Measurements from ENCODE around the gene PRRC2C.
"Not testable (repeated sequence)": the region's sequence is repeated elsewhere in the genome, so short reads cannot be mapped to it uniquely, and the experiment has no call there.

The PRRC2C gene

GRCh38 chr1:171485375-171486047 lies at the start of gene PRRC2C:
Gene PRRC2C (plus strand): TSS chr1:171485530. CDS start chr1:171512089, 26,559 bp downstream.
- peak; percentile 98 for DNase-seq (ENCODE audit: low read depth)

DNA sequence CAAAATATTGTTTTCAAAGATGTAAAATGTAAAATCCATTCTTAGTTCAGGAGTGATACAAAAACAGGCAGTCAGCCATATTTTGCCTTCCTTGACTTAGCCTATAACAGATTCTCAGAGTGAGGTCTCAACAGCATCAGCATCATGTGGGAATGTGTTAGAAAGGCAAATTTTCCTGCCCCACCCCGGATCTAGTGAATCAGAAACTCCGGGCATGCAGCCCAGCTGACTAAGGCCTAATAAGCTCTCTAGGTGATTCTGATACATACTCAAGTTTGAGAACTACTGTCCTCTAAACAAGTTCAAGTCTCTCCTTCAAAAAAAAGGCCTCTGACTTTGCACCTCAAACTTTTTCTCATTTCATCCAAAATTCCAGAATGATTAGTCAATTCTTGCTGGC lies 46.9 kb upstream of the PRRC2C start:
- peak; percentile 86 for DNase-seq (ENCODE audit: low read depth)

GRCh38 chr1:171440201-171440600 lies 45.1 kb upstream of the PRRC2C start:
- DNase-seq (ENCODE audit: low read depth) = not testable (repeated sequence)

- peak; percentile 69 for DNase-seq (ENCODE audit: low read depth)
These were observed 43.9 kb upstream of the PRRC2C start for GRCh38 chr1:171441278-171441895.

DNA sequence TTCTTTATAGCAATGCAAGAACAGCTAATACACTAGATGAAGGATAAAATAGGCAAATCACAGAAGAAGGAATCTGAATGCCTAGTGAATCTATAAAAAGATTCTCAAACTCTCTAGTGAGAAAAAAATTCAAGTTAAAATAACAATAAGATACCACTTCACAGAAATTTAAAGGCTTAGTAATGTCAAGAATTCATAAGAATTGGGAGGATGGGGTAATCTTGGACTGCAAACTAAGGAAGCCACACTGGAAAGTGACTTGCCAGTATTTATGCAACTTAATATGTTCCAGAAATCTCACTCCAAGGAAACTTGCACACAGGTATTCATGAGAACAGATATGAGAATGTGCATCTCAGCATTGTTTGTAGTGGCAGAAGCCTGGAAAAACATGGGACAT lies 38.9 kb upstream of the PRRC2C start:
- DNase-seq (ENCODE audit: low read depth) = peak; percentile 8

- DNase-seq (ENCODE audit: low read depth) = no peak
These were observed 29.4 kb upstream of the PRRC2C start for GRCh38 chr1:171455967-171456366.

DNA sequence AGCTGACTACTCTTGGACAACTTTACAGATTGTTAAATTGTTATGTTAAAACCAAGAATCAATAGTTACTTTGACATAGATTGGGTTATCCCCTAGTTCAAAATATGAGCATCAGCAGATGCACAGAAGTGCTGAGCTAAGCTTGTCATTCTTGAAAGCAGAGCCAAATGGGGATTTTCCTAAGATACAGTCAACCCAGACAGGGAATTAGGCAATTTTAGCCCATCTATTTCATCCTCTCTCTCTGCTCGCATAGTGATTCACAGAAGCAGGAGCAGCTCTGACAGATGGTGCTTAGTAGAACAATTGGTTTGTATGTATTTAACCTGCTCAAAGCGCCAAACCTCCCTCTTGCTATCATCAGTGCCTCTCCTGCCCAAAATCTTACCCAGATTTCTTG lies 27.9 kb upstream of the PRRC2C start:
- peak; percentile 16 for DNase-seq (ENCODE audit: low read depth)

DNA sequence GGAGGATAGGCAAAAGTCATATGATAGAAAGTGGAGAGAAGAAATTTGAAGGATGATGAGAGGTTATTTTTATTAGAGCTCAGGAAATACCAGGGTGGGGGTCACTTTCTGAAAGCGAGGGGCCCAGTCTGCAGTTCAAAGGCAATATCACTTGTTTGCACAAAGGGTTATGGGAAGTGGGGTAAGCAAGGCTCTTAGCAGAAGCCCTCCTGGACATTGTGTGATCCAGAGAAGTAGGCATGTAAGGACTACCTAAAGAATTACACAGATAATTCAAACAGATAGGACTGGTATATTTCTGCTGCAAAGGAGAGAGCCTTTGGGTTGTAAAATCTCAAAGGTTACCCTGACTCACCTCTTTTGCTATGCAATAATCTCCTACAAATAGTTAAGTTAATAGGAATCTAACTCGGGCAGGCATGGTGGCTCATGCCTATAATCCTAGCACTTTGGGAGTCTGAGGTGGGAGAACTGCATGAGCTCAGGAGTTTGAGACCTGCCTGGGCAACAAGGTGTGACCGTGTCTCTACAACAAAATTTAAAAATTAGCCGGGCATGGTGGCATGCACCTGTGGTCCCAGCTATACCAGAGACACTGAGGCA lies 25.2 kb upstream of the PRRC2C start:
- no peak for DNase-seq (ENCODE audit: low read depth)

DNA sequence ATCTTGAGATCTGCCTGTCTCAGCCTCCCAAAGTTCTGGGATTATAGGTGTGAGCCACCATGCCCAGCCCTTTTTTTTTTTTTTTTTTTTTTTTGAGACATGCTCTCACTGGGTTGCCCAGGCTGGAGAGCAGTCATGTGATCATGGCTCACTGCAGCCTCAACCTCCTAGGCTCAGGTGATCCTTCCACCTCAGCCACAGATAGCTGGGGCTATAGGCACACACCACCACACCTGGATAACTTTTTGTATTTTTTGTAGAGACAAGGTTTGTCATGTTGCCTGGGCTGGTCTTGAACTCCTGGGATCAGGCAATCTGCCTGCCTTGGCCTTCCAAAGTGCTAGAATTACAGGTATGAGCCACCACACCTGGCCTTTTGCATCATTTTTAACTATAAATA lies 17.7 kb upstream of the PRRC2C start:
- no peak for DNase-seq (ENCODE audit: low read depth)

- DNase-seq (ENCODE audit: low read depth) = peak; percentile 22
These were observed 17.1 kb upstream of the PRRC2C start for GRCh38 chr1:171468120-171468750.

GRCh38 chr1:171470726-171471125 lies 14.6 kb upstream of the PRRC2C start:
- DNase-seq (ENCODE audit: low read depth) = no peak

DNA sequence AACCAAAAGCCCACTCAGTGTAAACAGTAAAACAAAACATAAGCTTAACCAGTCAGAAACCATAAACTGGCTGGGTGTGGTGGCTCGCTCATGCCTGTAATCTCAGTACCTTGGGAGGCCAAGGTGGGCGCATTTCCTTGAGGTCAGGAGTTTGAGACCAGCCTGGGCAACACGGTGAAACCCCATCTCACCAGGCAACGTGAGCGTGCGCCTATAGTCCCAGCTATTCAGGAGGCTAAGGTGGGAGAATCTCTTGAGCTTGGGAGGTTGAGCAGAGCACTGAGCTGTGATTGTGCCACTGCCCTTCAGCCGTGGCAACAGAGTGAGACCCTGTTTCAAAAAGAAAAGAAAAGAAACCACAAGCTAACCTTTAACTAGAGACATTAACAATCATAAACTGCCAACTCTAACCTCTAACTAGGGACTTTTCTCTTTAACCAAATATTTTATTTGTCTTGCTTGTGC lies 13.1 kb upstream of the PRRC2C start:
- no peak for DNase-seq (ENCODE audit: low read depth)

GRCh38 chr1:171476829-171477228 lies 8.5 kb upstream of the PRRC2C start:
- DNase-seq (ENCODE audit: low read depth) = no peak

GRCh38 chr1:171477804-171478203 lies 7.5 kb upstream of the PRRC2C start:
- no peak for DNase-seq (ENCODE audit: low read depth)

DNA sequence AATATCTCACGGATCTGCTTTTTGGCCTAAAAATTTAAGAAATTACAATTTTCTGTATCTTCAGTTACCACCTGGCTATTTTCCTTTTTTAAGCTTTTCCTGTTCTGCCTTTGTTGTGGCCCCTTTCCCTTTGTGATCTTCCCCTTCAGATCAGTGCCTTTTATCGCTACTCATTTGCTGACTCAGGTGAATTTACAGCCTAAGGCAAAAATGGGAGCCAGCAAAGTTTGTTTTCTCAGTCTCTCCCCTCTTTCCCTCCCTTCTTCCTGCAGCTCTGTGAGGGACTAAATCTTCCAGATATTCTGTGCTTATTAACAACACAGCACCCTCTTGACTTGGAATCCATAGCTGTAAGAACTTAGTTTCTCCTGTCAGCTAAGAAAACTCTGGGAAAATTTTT lies 5.3 kb upstream of the PRRC2C start:
- no peak for DNase-seq (ENCODE audit: low read depth)

DNA sequence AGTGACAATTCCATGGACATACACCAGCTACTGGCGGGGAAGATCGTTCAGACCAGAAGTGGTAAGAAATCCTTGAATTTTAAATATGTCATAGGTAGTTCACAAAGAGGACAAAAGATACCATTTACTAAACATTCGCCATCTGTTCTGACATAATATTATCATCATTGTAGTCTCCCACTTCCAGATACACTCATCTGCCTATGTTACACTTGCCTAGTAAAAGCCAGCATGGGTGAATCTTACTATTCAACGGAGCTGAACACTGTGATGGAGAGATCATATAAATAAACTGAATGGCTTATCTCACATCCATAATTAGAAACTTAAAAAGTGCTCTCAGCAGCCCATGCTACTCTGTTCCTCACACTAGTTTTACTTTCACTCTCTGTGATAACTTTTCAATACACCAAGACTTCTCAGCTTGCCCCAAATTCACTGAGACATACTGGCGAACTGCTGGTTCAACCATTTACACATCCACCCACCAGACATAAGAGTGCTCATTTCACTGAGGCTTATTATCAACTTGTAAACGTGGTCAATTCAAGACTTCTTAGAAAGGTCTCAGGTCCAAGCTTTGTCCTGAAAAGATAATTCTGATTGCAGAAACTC lies 463 bp upstream of the PRRC2C start:
- no peak for DNase-seq (ENCODE audit: low read depth)

DNA sequence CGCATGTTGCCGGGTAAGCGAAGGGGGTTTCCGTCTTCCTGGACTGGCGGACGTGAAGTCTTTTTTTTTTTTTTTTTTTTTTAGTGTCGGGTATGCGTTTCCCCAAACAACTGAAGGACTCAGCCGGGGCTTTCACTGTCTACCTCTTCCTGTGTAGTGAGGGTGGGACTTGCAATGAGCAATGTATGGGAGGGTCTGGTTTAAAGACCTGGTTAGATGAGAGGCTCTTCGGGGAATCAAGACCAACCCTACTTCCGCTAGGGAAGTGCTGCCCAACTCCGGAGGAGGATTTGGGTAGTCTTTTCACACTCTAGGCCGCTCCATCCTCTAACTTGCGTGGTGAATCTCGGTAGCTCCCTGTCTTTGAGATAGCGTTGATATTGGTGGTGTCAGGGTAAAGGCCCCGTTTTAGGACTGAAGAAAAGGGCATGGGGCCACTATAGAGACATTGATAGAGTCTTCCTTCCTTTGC lies 754 bp downstream of the PRRC2C start:
- DNase-seq (ENCODE audit: low read depth) = peak; percentile 61

GRCh38 chr1:171487038-171487437 lies 1.7 kb downstream of the PRRC2C start:
- no peak for DNase-seq (ENCODE audit: low read depth)

GRCh38 chr1:171488190-171488929 lies 3.0 kb downstream of the PRRC2C start:
- DNase-seq (ENCODE audit: low read depth) = no peak

GRCh38 chr1:171494076-171494475 lies 8.7 kb downstream of the PRRC2C start:
- DNase-seq (ENCODE audit: low read depth) = no peak

GRCh38 chr1:171495444-171495843 lies 10.1 kb downstream of the PRRC2C start:
- no peak for DNase-seq (ENCODE audit: low read depth)

DNA sequence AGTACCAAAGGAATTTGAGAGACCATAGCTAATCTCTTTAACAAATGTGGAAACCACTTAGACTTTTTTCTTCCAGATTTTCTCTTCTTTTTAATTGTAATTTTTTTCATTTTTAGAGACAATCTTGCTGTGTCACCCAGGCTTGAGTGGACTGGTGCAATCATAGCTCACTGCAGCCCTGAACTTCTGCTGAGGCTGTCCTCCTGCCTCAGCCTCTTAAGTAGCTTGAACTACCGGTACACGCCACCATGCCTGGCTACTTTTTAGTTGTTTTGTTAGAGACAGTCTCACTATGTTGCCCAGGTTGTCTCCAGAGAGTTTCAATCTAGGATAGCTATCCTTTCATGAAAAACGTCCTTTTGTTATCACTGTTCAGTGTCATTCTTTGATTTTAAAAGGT lies 15.0 kb downstream of the PRRC2C start:
- no peak for DNase-seq (ENCODE audit: low read depth)
